Astrocyte of the spinal cord (primary cell): ENCODE results near the gene ZBTB20.

ENCODE experiments used
- DNase-seq: peaks from one replicate; pipeline ENCODE4 v3.0.0; 2011; ENCODE audit warnings: low read depth, low spot score
- H3K4me3 ChIP-seq: 2 replicates; pipeline ENCODE4 v1.5.1; 2011; ENCODE audit warnings: low read depth, mild to moderate bottlenecking, low read length, moderate library complexity
- CTCF ChIP-seq: IDR thresholded peaks from 2 replicates; pipeline ENCODE4 v1.5.1; 2012; ENCODE audit warnings: low read depth, mild to moderate bottlenecking, low read length, inconsistent platforms
- in situ Hi-C: cut with HindIII; loops from 2 replicates; pipeline ENCODE4 v1.10.0; 2017; ENCODE audit warnings: low sequenced_read_pairs

ZBTB20 gene

GRCh38 chr3:114313426-114313825, 833.7 kb downstream of the ZBTB20 start:
- no peak for DNase-seq
- no peak for TF ChIP-seq CTCF
- no peak overlapping the region for H3K4me3 ChIP-seq
- in situ Hi-C loops = no loop called here

- no peak for TF ChIP-seq CTCF
- H3K4me3 ChIP-seq = no peak overlapping the region
- in situ Hi-C loops = no loop called here
- no peak for DNase-seq
Measured at GRCh38 chr3:114310695-114311094, 836.4 kb downstream of the ZBTB20 start.

GRCh38 chr3:114308830-114309229, 838.3 kb downstream of the ZBTB20 start:
- TF ChIP-seq CTCF = no peak
- no peak for DNase-seq
- H3K4me3 ChIP-seq = no peak overlapping the region
- in situ Hi-C loops = no loop called here

- no peak for DNase-seq
- TF ChIP-seq CTCF = no peak
- in situ Hi-C loops = no loop called here
- no peak overlapping the region for H3K4me3 ChIP-seq
Measured at GRCh38 chr3:114308377-114308776, 838.7 kb downstream of the ZBTB20 start.

GRCh38 chr3:114307832-114308231, 839.3 kb downstream of the ZBTB20 start:
- DNase-seq = no peak
- in situ Hi-C loops = no loop called here
- H3K4me3 ChIP-seq = no peak overlapping the region
- no peak for TF ChIP-seq CTCF

- TF ChIP-seq CTCF = no peak
- no peak overlapping the region for H3K4me3 ChIP-seq
- in situ Hi-C loops = no loop called here
- no peak for DNase-seq
Measured at GRCh38 chr3:114307222-114307830, 839.8 kb downstream of the ZBTB20 start.
